Nephron progenitor cell (in vitro differentiated cells): Measurements from ENCODE around the gene ARHGAP25.

ENCODE experiments used
- DNase-seq: peaks from one replicate; pipeline ENCODE4 v3.0.0; 2021
- H3K27ac Mint-ChIP-seq: 2 replicates; pipeline ENCODE4 v1.8.0; 2021; ENCODE audit warnings: mild to moderate bottlenecking, moderate library complexity, mixed read lengths
- H3K27me3 Mint-ChIP-seq: 2 replicates; pipeline ENCODE4 v1.8.0; 2021; ENCODE audit warnings: mild to moderate bottlenecking, low read depth, mixed read lengths; ENCODE audit not compliant: poor library complexity
- H3K36me3 Mint-ChIP-seq: 2 replicates; pipeline ENCODE4 v1.8.0; 2021; ENCODE audit warnings: low read depth, mixed read lengths
- H3K4me1 Mint-ChIP-seq: 2 replicates; pipeline ENCODE4 v1.8.0; 2021; ENCODE audit warnings: mixed read lengths
- H3K4me3 Mint-ChIP-seq: 2 replicates; pipeline ENCODE4 v1.8.0; 2021; ENCODE audit warnings: mild to moderate bottlenecking, moderate library complexity, mixed read lengths
- H3K9me3 Mint-ChIP-seq: 2 replicates; pipeline ENCODE4 v1.8.0; 2021; ENCODE audit warnings: mild to moderate bottlenecking, moderate library complexity, mixed read lengths
- CTCF ChIP-seq: fragments of 200-600 bp; sonication (generic); IDR thresholded peaks from 2 replicates; pipeline ENCODE4 v1.5.0; 2021; ENCODE audit warnings: antibody characterized with exemption

Gene ARHGAP25

DNA sequence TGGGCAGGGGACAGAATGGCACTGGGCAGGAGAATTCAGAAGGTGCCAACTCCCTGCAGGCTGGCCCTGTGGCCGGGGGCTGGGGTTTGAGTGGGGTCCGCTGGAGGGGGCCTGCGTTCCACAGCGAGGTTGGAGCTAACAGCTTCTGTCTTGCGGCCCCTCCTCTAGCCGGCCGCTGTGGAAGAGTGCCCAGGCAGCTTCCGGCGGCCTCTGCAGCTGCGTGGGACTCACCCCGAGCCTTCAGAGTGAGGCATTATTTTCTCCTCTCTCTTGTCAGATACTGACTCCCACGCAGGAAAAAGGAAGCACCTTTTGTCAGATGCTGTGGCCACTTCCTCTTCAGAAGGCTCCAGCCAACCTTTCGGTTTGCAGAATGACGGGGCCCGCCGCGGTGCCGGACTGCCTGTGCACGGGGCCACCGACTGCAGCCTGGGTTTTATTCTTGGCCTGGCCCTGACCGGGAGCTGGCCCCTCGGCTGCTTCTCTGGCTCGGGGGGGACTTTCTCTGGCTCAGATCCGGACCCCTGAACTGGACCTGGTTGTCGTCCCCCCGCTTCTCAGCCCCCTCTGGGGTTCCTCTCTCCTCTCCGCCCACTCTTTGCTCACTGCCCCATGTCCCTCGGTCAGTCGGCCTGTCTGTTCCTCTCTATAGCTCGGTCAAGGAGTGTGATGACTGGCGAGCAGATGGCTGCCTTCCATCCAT is 40.1 kb downstream of the ARHGAP25 start:
- Mint-ChIP-seq H3K27ac (no peak overlapping the region), H3K9me3 (no peaks in the 10 kb centered on the region), H3K4me3 (no peak overlapping the region), H3K4me1 (peaks cover 11% of the 10 kb centered on the region), H3K36me3 (no peaks in the 10 kb centered on the region), H3K27me3 (peaks cover 8% of the 10 kb centered on the region)
- TF ChIP-seq CTCF, result no peak
- DNase-seq, result no peak

DNA sequence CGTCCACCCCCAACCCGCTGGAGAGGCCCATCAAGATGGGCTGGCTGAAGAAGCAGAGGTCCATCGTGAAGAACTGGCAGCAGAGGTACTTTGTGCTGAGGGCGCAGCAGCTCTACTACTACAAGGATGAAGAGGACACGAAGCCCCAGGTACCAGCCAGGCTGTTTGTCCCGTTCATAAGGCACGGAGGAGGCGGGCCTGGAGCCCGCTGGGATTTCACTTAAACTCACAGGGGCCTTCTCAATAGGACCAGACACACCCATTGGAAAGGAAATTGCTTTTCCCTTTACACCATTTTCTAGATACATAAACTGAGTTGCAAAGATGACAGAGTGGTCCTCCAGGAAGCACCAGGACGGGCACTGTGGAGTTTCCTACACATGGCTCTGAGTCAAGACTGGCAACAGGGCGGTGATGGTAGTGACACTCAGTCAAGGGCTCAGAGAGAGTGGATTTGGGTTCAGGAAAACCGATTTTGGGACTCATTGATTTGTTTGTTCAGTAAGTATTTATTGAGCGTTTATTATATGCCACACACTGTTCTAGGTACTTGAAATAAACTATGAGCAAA is 40.7 kb downstream of the ARHGAP25 start:
- peaks cover 9% of the 10 kb centered on the region for H3K27me3 Mint-ChIP-seq
- no peak for TF ChIP-seq CTCF
- H3K36me3 Mint-ChIP-seq, result no peaks in the 10 kb centered on the region
- H3K4me1 Mint-ChIP-seq, result peaks cover 8% of the 10 kb centered on the region
- H3K9me3 Mint-ChIP-seq, result no peaks in the 10 kb centered on the region
- no peak for DNase-seq
- no peak overlapping the region for H3K27ac Mint-ChIP-seq
- no peak overlapping the region for H3K4me3 Mint-ChIP-seq

DNA sequence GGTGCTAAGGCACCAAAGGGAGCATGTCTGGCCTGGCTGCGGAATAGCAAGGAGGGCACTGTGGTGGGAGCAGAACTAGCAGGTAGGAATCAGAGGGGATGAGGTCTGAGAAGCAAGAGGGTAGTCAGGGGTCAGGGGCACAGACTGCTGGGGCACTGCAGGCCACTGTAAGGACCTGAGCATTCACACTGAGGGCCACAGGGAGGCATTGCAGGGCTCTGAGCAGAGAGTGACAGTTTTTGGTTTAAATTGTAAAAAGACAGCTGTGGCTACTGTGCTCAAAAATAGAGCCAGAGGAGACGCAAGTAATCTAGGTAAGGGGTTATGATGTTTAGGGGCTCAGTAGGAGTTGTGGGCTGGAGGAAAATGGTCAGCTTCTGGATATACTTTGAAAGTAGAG is 41.5 kb downstream of the ARHGAP25 start:
- Mint-ChIP-seq H3K4me3 (no peak overlapping the region), H3K36me3 (no peaks in the 10 kb centered on the region), H3K27ac (no peak overlapping the region), H3K4me1 (peaks cover 13% of the 10 kb centered on the region), H3K9me3 (no peaks in the 10 kb centered on the region), H3K27me3 (peaks cover 9% of the 10 kb centered on the region)
- no peak for TF ChIP-seq CTCF
- no peak for DNase-seq

DNA sequence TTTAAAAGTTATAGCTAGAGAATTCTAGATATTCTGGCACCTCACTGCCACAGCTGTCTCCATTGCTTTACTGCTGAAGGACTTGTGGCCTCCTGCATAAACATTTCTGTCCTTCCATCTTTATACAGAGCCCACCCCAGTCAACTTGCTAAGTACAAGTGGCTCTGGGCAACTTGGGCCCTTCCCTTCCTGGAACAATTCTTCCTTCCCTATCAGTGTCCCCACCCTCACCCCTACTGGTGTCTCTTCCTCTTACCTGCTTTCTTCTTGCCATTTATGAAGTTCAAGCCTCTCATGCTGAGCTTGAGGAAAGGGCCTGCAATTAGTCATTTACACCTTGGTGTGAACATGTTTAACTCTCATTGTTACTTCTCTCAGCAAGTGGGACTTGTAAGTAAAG is 45.0 kb downstream of the ARHGAP25 start:
- Mint-ChIP-seq H3K4me3 (no peak overlapping the region), H3K27ac (peak overlapping the region; percentile 36), H3K36me3 (no peaks in the 10 kb centered on the region), H3K9me3 (no peaks in the 10 kb centered on the region), H3K27me3 (peaks cover 7% of the 10 kb centered on the region), H3K4me1 (peaks cover 12% of the 10 kb centered on the region)
- DNase-seq, result no peak
- no peak for TF ChIP-seq CTCF

DNA sequence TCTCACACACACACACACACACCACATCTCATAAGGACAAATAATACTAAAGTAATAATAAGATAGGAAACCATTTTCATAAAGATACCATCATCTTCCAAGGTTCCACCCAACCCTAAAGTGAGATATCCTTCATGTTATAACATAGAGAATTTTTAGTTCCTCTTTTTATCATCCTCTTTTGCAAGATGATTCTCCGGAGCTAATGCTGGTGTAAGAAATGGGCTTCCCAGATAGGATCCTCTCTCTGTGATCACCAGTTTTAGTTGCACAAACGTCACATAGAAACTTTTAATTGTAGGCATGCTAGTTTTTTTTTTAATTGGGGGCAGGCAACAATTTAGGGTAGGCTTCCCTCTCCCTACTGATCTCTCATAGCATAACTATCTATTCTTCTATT is 49.6 kb downstream of the ARHGAP25 start:
- no peak for TF ChIP-seq CTCF
- no peaks in the 10 kb centered on the region for H3K9me3 Mint-ChIP-seq

DNA sequence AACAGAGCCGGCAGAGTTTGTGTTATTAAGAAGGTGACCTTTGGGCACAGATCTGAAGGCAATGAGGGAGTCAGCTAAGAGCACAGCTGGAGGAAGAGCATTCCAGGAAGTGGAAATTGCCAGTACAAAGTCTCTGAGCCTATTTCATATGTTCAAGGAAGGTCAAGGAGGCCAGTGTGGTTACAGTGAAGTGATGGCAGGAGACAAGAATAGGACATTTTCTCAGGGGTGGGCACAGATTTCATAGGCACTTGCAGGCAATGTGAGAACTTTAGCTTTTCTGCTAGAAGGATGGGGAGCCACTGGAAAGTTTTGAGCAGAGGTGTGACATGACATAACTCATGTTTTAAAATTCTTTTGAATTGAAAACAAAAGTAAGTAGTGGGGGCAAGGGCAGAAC is 50.3 kb downstream of the ARHGAP25 start:
- Mint-ChIP-seq H3K4me1 (peaks cover 17% of the 10 kb centered on the region), H3K27ac (no peak overlapping the region), H3K4me3 (no peak overlapping the region), H3K36me3 (no peaks in the 10 kb centered on the region), H3K27me3 (peaks cover 3% of the 10 kb centered on the region), H3K9me3 (no peaks in the 10 kb centered on the region)
- DNase-seq, result no peak
- no peak for TF ChIP-seq CTCF

More for the DNA sequence above, 49.6 kb downstream of the ARHGAP25 start:
- Mint-ChIP-seq H3K27ac (no peak overlapping the region), H3K36me3 (no peaks in the 10 kb centered on the region), H3K4me1 (peaks cover 17% of the 10 kb centered on the region), H3K27me3 (peaks cover 7% of the 10 kb centered on the region), H3K4me3 (no peak overlapping the region)
- no peak for DNase-seq
